Neural cell (in vitro differentiated cells): ENCODE data around the gene ABI2. TPM values are rescaled to one million over a fixed set of nuclear protein-coding genes. Genes with fewer than 3 reads are reported as not detected.
A peak's percentile ranks its signal among the peaks of the same experiment; 100 is the strongest.

ENCODE experiments used
- H2AFZ ChIP-seq: fragments of 200-600, 300-800 bp; sonication (generic), shearing (Covaris generic); 2 replicates; pipeline ENCODE4 v1.6.0; 2014; ENCODE audit warnings: low read depth, mild to moderate bottlenecking, antibody characterized with exemption, low read length, moderate library complexity
- H3F3A ChIP-seq: fragments of 200-600 bp; shearing (Covaris generic); 2 replicates; pipeline ENCODE4 v1.6.1; 2016; ENCODE audit warnings: mild to moderate bottlenecking, moderate library complexity, mixed read lengths, antibody characterized with exemption, low read length; ENCODE audit not compliant: insufficient read depth, poor library complexity, severe bottlenecking
- H3K27ac ChIP-seq: fragments of 200-600, 300-800 bp; sonication (generic), shearing (Covaris generic); 2 replicates; pipeline ENCODE4 v1.5.1; 2014; ENCODE audit warnings: mild to moderate bottlenecking, low read length, moderate library complexity
- H3K27me3 ChIP-seq: fragments of 300-800, 200-600 bp; sonication (generic), shearing (Covaris generic); 2 replicates; pipeline ENCODE4 v1.6.0; 2014; ENCODE audit warnings: mild to moderate bottlenecking, low read depth, low read length, moderate library complexity; ENCODE audit not compliant: insufficient read depth
- H3K36me3 ChIP-seq: fragments of 300-800, 200-600 bp; sonication (generic), shearing (Covaris generic); 2 replicates; pipeline ENCODE4 v1.5.1; 2014; ENCODE audit warnings: mild to moderate bottlenecking, antibody characterized with exemption, low read length, moderate library complexity; ENCODE audit not compliant: insufficient read depth
- H3K4me2 ChIP-seq: fragments of 300-800, 200-600 bp; sonication (generic), shearing (Covaris generic); 2 replicates; pipeline ENCODE4 v1.6.0; 2014; ENCODE audit warnings: mild to moderate bottlenecking, low read length
- H3K4me3 ChIP-seq: fragments of 300-800, 200-600 bp; sonication (generic), shearing (Covaris generic); 2 replicates; pipeline ENCODE4 v1.5.1; 2014; ENCODE audit warnings: mild to moderate bottlenecking, low read length, moderate library complexity
- H3K79me2 ChIP-seq: fragments of 200-600 bp; shearing (Covaris generic); replicated peaks from 2 replicates; pipeline ENCODE4 v1.6.0; 2014; ENCODE audit warnings: mild to moderate bottlenecking, low read length, moderate library complexity; ENCODE audit not compliant: insufficient read depth
- H3K9ac ChIP-seq: fragments of 300-800, 200-600 bp; sonication (generic), shearing (Covaris generic); 2 replicates; pipeline ENCODE4 v1.6.1; 2016; ENCODE audit warnings: mild to moderate bottlenecking, low read length, mixed read lengths
- H3K9me2 ChIP-seq: fragments of 200-600 bp; shearing (Covaris generic); 2 replicates; pipeline ENCODE4 v1.6.1; 2016; ENCODE audit warnings: mild to moderate bottlenecking, low read length, mixed read lengths; ENCODE audit not compliant: insufficient read depth
- H3K9me3 ChIP-seq: fragments of 200-600, 300-800 bp; sonication (generic), shearing (Covaris generic); 2 replicates; pipeline ENCODE4 v1.6.1; 2016; ENCODE audit warnings: mild to moderate bottlenecking, mixed run types, low read length, moderate library complexity, mixed read lengths
- H4K20me1 ChIP-seq: fragments of 200-600 bp; shearing (Covaris generic); 2 replicates; pipeline ENCODE4 v1.6.1; 2016; ENCODE audit warnings: mild to moderate bottlenecking, mixed run types; ENCODE audit not compliant: insufficient read depth
- EP300 ChIP-seq: fragments of 450-650 bp; conservative IDR thresholded peaks from 2 replicates; pipeline ENCODE4 v1.6.1; 2014; ENCODE audit warnings: antibody characterized with exemption, mild to moderate bottlenecking, moderate library complexity; ENCODE audit not compliant: poor library complexity, severe bottlenecking
- EZH2 ChIP-seq: fragments of 200-600, 300-800 bp; shearing (Covaris generic), sonication (generic); IDR thresholded peaks from 2 replicates; pipeline ENCODE4 v1.6.1; 2014; ENCODE audit warnings: antibody characterized with exemption, low read length, borderline replicate concordance, mild to moderate bottlenecking; ENCODE audit not compliant: insufficient read depth, poor library complexity, severe bottlenecking
- MXI1 ChIP-seq: fragments of 450-650 bp; conservative IDR thresholded peaks from 2 replicates; pipeline ENCODE4 v1.6.1; 2014; ENCODE audit warnings: antibody characterized with exemption, mild to moderate bottlenecking; ENCODE audit not compliant: poor library complexity, severe bottlenecking
- POLR2AphosphoS5 ChIP-seq: IDR thresholded peaks from 2 replicates; pipeline ENCODE4 v1.6.1; 2012
- RAD21 ChIP-seq: fragments of 450-650 bp; conservative IDR thresholded peaks from 2 replicates; pipeline ENCODE4 v1.6.1; 2014; ENCODE audit warnings: antibody characterized with exemption, mild to moderate bottlenecking, moderate library complexity
- SMC3 ChIP-seq: fragments of 450-650 bp; conservative IDR thresholded peaks from 2 replicates; pipeline ENCODE4 v1.6.1; 2014; ENCODE audit warnings: antibody characterized with exemption, mild to moderate bottlenecking, moderate library complexity; ENCODE audit not compliant: poor library complexity
- TAF1 ChIP-seq: IDR thresholded peaks from 2 replicates; pipeline ENCODE4 v1.6.1; 2012; ENCODE audit warnings: low read depth
- polyA plus RNA-seq: library from polyadenylated mRNA; depleted of rRNA; stranded (reverse); fragments of >200 nt; gene quantifications from 2 replicates; pipeline ENCODE4 v1.2.3, GENCODE V29; 2014
- TF ChIP-seq, protein P1 (sequence below): IDR thresholded peaks from 2 replicates; pipeline ENCODE4 v1.6.1; 2012; ENCODE audit warnings: borderline replicate concordance
- TF ChIP-seq, protein P2 (sequence below): fragments of 450-650 bp; IDR thresholded peaks from 2 replicates; pipeline ENCODE4 v1.5.1; 2014; ENCODE audit warnings: antibody characterized with exemption, mild to moderate bottlenecking, moderate library complexity; ENCODE audit not compliant: poor library complexity, severe bottlenecking

Gene ABI2
- polyA plus RNA-seq, 1 donor from 2014 or later, result 128 TPM

DNA sequence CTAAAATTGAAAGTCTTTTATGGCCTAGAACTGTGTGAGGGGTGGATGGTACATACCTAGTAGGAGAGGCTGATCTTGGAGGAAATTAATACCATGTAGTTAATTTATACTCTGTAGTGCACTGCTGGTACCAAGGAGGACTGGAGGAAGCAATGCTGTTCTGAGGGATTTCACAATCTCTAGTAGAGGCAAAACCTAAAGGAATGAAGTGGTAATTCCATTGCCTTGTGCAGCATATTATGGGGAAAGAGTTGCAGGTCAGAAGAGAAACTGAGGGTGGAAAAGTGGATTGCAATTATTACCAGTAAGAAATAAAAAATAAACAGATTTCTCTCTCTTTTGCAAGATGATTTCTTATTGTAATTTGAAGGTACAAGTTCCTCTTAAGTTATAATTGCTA lies 2.2 kb downstream of the ABI2 start:
- Histone ChIP-seq H2AFZ (no peak overlapping the region), H3F3A (peaks cover 5% of the 10 kb centered on the region), H3K9me3 (no peaks in the 10 kb centered on the region), H3K4me3 (peak overlapping the region; percentile 94), H3K9ac (no peak overlapping the region), H3K79me2 (peaks cover 68% of the 10 kb centered on the region), H3K4me2 (peak overlapping the region; percentile 77), H3K9me2 (no peaks in the 10 kb centered on the region), H3K27me3 (no peaks in the 10 kb centered on the region), H3K27ac (peak overlapping the region; percentile 97), H4K20me1 (no peaks in the 10 kb centered on the region), H3K36me3 (no peaks in the 10 kb centered on the region)
- TF ChIP-seq, protein P1, sequence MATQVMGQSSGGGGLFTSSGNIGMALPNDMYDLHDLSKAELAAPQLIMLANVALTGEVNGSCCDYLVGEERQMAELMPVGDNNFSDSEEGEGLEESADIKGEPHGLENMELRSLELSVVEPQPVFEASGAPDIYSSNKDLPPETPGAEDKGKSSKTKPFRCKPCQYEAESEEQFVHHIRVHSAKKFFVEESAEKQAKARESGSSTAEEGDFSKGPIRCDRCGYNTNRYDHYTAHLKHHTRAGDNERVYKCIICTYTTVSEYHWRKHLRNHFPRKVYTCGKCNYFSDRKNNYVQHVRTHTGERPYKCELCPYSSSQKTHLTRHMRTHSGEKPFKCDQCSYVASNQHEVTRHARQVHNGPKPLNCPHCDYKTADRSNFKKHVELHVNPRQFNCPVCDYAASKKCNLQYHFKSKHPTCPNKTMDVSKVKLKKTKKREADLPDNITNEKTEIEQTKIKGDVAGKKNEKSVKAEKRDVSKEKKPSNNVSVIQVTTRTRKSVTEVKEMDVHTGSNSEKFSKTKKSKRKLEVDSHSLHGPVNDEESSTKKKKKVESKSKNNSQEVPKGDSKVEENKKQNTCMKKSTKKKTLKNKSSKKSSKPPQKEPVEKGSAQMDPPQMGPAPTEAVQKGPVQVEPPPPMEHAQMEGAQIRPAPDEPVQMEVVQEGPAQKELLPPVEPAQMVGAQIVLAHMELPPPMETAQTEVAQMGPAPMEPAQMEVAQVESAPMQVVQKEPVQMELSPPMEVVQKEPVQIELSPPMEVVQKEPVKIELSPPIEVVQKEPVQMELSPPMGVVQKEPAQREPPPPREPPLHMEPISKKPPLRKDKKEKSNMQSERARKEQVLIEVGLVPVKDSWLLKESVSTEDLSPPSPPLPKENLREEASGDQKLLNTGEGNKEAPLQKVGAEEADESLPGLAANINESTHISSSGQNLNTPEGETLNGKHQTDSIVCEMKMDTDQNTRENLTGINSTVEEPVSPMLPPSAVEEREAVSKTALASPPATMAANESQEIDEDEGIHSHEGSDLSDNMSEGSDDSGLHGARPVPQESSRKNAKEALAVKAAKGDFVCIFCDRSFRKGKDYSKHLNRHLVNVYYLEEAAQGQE, result no peak
- TF ChIP-seq POLR2AphosphoS5, result no peak
- no peak for TF ChIP-seq EP300
- TF ChIP-seq MXI1, result no peak
- no peak for TF ChIP-seq TAF1
- TF ChIP-seq EZH2, result no peak
- TF ChIP-seq, protein P2, sequence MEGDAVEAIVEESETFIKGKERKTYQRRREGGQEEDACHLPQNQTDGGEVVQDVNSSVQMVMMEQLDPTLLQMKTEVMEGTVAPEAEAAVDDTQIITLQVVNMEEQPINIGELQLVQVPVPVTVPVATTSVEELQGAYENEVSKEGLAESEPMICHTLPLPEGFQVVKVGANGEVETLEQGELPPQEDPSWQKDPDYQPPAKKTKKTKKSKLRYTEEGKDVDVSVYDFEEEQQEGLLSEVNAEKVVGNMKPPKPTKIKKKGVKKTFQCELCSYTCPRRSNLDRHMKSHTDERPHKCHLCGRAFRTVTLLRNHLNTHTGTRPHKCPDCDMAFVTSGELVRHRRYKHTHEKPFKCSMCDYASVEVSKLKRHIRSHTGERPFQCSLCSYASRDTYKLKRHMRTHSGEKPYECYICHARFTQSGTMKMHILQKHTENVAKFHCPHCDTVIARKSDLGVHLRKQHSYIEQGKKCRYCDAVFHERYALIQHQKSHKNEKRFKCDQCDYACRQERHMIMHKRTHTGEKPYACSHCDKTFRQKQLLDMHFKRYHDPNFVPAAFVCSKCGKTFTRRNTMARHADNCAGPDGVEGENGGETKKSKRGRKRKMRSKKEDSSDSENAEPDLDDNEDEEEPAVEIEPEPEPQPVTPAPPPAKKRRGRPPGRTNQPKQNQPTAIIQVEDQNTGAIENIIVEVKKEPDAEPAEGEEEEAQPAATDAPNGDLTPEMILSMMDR, result no peak
- no peak for TF ChIP-seq RAD21
- TF ChIP-seq SMC3, result no peak

DNA sequence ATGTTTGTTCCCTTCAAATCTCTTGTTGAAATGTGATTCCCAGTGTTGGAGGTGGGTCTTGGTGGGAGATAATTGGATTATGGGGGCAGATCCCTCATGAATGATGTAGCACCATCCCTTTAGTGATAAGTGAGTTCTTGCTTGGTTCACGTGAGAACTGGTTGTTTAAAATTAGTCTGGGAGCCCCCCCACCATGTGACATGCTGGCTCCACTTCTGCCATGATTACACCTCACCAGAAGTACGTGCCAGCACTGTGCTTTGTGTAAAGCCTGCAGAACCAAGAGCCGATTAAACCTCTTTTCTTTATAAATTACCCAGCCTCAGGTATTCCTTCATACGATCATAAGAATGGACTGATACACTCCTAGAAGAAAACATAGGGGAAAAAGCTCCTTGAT lies 10.1 kb downstream of the ABI2 start:
- TF ChIP-seq EZH2 (no peak), MXI1 (no peak)
- TF ChIP-seq, protein P2, result no peak
- Histone ChIP-seq H2AFZ (no peak overlapping the region), H3K4me2 (no peak overlapping the region), H3K9me2 (no peaks in the 10 kb centered on the region), H3F3A (no peaks in the 10 kb centered on the region), H3K27me3 (no peaks in the 10 kb centered on the region), H3K27ac (no peak overlapping the region), H4K20me1 (peaks cover 3% of the 10 kb centered on the region), H3K36me3 (no peaks in the 10 kb centered on the region), H3K9me3 (no peaks in the 10 kb centered on the region), H3K9ac (no peak overlapping the region), H3K4me3 (no peak overlapping the region), H3K79me2 (peaks cover 88% of the 10 kb centered on the region)
